A549 (cell line): ENCODE measurements around the gene CCDC74B.

Source experiments
- BHLHE40 ChIP-seq: IDR thresholded peaks from 2 replicates; pipeline ENCODE4 v1.6.1; 2012; ENCODE audit warnings: low read depth, low read length, inconsistent platforms
- CTCF ChIP-seq: fragments of >200 bp; sonication (Bioruptor Twin); formaldehyde crosslinking; IDR thresholded peaks from 3 replicates; pipeline ENCODE4 v1.5.1; 2016
- EP300 ChIP-seq, 2 experiments: fragments of >200 bp; sonication (Bioruptor Twin); formaldehyde crosslinking; IDR thresholded peaks; 2 replicates in 1 of 2; 3 replicates in 1 of 2; pipeline ENCODE4 v1.6.1; 2016 to 2017
- ESRRA ChIP-seq: fragments of 150-350 bp; IDR thresholded peaks from 2 replicates; pipeline ENCODE4 v1.6.1; 2014; ENCODE audit warnings: mild to moderate bottlenecking, low read length, borderline replicate concordance
- HOXA7 ChIP-seq: fragments of 250-450 bp; sonication (Bioruptor Pico); IDR thresholded peaks from 2 replicates; pipeline ENCODE4 v1.5.0; 2020; ENCODE audit warnings: mild to moderate bottlenecking, moderate library complexity
- KDM1A ChIP-seq: fragments of 200-600 bp; sonication (generic); IDR thresholded peaks from 2 replicates; pipeline ENCODE4 v1.6.1; 2016; ENCODE audit warnings: low read depth, mild to moderate bottlenecking
- KDM5A ChIP-seq: fragments of 200-600 bp; sonication (generic); IDR thresholded peaks from 2 replicates; pipeline ENCODE4 v1.6.1; 2016; ENCODE audit warnings: antibody characterized with exemption, mild to moderate bottlenecking
- MAFK ChIP-seq: fragments of 450-650 bp; IDR thresholded peaks from 2 replicates; pipeline ENCODE4 v1.6.1; 2014; ENCODE audit not compliant: partially characterized antibody
- POLR2A ChIP-seq: IDR thresholded peaks from 2 replicates; pipeline ENCODE4 v1.6.1; 2012; ENCODE audit warnings: mild to moderate bottlenecking, low read length
- RFX5 ChIP-seq: fragments of 450-650 bp; IDR thresholded peaks from 2 replicates; pipeline ENCODE4 v1.7.1; 2014; ENCODE audit warnings: antibody characterized with exemption, mild to moderate bottlenecking, moderate library complexity
- RNF2 ChIP-seq: fragments of 200-600 bp; sonication (generic); IDR thresholded peaks from 2 replicates; pipeline ENCODE4 v1.6.1; 2016; ENCODE audit warnings: low read depth, mild to moderate bottlenecking, antibody characterized with exemption, moderate library complexity, borderline replicate concordance
- SMC3 ChIP-seq: fragments of >200 bp; sonication (Bioruptor Twin); formaldehyde crosslinking; IDR thresholded peaks from 3 replicates; pipeline ENCODE4 v1.6.1; 2018; ENCODE audit warnings: inconsistent platforms
- USF2 ChIP-seq: fragments of 450-650 bp; IDR thresholded peaks from 2 replicates; pipeline ENCODE4 v1.6.1; 2014; ENCODE audit warnings: antibody characterized with exemption
- ZNF302 ChIP-seq: fragments of 250-450 bp; sonication (Bioruptor Pico); IDR thresholded peaks from 2 replicates; pipeline ENCODE4 v1.9.0; 2021; ENCODE audit warnings: inconsistent platforms, mild to moderate bottlenecking, moderate library complexity

GRCh38 chr2:130185436-130185835 is 40.5 kb upstream of the CCDC74B start:
- no peak for TF ChIP-seq CTCF
- TF ChIP-seq MAFK: no peak
- TF ChIP-seq ZNF302 (CRISPR knock-in tag): no peak
- TF ChIP-seq RNF2: no peak
- no peak for TF ChIP-seq BHLHE40
- TF ChIP-seq RFX5: no peak
- TF ChIP-seq POLR2A: no peak
- no peak for TF ChIP-seq USF2
- no peak for TF ChIP-seq SMC3
- TF ChIP-seq ESRRA: no peak
- no peak for TF ChIP-seq EP300 (IDR thresholded peaks at IDR 0.05)
- TF ChIP-seq KDM1A: no peak
- TF ChIP-seq HOXA7 (CRISPR knock-in tag): no peak
- no peak for TF ChIP-seq KDM5A
